C4-2B (cell line): ENCODE data around the gene NFE2L1.

Source experiments
- CTCF ChIP-seq: fragments of 450-650 bp; conservative IDR thresholded peaks from 2 replicates; pipeline ENCODE4 v1.5.1; 2017; ENCODE audit warnings: mild to moderate bottlenecking
- ZFX ChIP-seq: fragments of 450-650 bp; IDR thresholded peaks from 2 replicates; pipeline ENCODE4 v1.6.1; 2017

- no peak for TF ChIP-seq CTCF
- no peak for TF ChIP-seq ZFX
These were observed 45.2 kb upstream of the NFE2L1 start for GRCh38 chr17:48002916-48003416.
